Epithelial cell of prostate (primary cell): ENCODE measurements around the gene TDRD15.
"Not testable (repeated sequence)": the region's sequence is repeated elsewhere in the genome, so short reads cannot be mapped to it uniquely, and the experiment has no call there.

ENCODE experiments used
- DNase-seq: peaks from one replicate; pipeline ENCODE4 v3.0.0-alpha.2; 2011; ENCODE audit warnings: low read depth, low spot score
- H3K27ac ChIP-seq: fragments of 450-650 bp; 2 replicates; pipeline ENCODE4 v1.5.1; 2017; ENCODE audit warnings: mild to moderate bottlenecking

TDRD15 gene

DNA sequence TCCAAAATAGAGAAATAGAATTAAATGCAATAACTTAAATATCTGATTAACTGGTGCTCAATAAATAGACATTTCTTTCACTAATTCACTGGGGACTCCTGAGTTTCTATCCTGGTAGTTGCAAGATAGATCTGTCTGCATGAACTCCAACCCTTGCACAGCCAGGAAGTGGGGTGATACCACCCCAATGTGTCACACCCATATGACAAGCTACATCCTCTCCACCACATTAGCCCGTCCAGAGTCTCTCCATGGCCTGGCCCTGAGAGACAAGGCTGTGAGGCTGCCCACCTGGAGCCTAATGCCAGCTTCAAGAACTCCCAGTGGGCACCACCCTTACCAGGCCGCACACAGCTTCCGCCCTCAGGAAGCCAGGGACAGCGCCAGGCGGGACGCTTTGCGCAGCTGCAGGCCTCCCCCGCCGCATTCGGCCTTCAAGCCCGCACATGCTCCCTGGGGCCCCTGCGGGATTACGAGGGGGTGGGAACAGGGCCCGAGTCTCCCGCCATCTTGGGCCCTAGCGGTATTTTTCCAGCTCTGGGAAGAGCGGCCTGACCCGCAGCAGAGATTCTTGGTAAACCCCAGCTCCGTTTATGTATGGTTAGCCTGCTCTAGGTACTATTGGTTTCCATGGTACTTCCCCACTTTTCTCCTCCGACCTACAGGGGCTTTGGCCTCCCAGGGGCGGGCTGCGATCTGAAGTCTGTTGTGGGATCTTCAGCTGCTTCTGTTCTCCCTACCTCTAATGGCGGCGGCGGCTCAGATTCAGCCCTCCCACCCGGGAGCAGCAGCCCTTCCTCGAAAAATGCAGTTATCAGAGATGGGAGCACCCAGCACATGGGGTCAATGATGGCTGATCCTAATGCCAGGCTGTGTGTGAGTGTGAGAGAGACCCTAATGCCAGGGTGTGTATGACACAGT, at the start of gene TDRD15:
Gene TDRD15 (plus strand): TSS at position 496 of the 921 bp plus-strand sequence. CDS start 13,500 bp downstream, outside the sequence.
- no peak for DNase-seq
- H3K27ac ChIP-seq, result no peak within 1 kb of the TSS

DNA sequence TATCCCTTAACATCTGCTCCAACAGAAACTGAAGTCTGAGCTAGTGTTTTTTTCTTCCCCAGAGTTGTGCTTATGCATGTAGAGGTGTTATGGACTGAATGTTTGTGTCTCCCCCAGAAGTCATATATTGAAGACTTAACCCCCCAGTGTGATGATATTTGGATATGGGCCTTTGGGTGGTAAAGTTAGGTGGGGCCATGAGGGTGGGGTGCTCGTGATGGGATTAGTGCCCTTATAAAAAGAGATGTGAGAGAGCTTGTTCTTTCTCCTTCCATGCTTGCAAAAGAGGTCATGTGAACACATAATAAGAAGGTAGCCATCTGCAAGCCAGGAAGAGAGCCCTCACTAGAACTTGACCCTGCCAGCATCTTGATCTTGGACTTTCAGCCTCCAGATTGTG, 45.5 kb upstream of the TDRD15 start:
- H3K27ac ChIP-seq, result no peak overlapping the region
- DNase-seq, result no peak

DNA sequence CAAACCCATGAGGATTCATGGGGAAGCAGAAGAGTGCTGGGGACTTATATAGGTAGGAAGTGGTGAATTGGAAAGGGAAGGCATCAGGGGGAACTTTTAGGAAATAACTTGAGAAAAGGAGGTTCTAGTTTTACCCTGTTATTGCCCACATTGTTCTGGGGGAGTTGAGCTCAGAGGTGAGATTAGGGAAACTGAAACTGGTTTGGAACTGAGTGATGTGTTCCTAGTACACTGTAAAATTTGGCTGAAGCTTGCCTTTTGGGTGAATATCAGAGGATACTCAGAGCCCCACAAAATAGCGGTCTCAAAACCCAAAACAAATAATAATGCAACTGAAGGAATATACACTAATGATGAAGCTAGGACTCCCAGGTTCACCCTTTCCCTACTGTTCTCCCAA, 40.3 kb upstream of the TDRD15 start:
- no peak overlapping the region for H3K27ac ChIP-seq
- no peak for DNase-seq

DNA sequence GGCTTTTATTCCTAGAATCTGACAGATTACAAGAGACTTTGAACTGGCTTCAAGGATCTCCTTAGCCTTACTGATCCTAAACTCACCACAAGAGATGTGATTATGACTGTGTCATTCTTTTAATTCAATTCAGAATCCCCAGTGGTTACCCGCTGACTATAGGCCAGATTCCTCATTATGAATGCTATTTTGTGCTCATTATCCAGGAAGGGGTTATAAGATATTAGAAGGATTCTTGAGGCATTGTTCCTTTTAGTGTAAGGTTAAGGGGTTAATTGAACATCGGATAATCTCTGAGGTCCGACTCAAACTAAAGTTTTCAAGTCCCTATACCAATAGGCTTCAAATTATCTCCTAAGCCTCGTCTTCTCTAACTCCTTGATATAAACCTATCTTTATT, 39.4 kb upstream of the TDRD15 start:
- DNase-seq, result no peak
- no peak overlapping the region for H3K27ac ChIP-seq

DNA sequence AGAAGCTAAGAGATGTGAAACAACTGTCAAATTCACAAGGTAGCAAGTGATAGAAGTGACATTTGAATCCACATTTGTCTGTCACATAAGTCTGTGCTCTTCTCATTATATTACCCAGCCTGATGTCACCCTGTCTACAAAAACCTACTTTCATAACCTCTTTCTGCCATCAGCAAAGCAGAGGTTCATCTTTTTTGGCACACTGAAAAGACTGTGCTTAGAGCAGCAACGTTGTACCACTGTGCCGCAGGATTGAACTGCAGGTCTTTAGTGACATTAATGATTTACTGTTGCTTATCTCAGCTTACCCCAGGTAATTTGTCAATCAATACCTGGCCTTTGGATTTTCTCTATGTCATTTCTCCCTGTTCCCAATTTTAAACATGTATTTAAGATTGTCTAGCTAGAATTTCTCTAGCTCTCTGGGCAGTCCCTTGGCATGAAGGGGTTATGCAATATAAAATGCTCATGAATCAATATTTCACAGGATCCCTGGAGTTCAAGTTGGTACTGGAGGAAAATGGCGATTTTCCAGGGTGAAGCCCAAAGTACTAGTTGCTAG, 31.4 kb upstream of the TDRD15 start:
- no peak for DNase-seq
- H3K27ac ChIP-seq, result no peak overlapping the region

DNA sequence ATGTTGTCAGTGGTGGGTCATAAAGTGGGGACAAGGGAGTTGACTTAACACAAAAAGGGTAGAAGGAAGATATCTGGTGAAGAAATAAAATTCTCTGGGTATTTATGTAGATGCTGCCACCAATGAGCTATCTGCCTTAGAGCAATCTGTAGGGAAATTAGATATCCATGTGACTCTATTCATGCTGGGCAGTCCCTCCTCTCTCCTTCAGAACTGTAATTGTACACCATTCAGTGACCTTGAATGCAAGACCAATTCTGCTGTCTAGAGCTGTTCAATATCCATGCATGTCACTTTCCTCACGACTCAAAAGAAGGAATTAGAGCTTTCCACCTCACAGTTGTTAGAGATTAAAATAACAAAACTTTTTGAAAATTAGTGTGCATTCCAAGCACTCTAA, 28.6 kb upstream of the TDRD15 start:
- H3K27ac ChIP-seq, result no peak overlapping the region
- DNase-seq, result no peak

DNA sequence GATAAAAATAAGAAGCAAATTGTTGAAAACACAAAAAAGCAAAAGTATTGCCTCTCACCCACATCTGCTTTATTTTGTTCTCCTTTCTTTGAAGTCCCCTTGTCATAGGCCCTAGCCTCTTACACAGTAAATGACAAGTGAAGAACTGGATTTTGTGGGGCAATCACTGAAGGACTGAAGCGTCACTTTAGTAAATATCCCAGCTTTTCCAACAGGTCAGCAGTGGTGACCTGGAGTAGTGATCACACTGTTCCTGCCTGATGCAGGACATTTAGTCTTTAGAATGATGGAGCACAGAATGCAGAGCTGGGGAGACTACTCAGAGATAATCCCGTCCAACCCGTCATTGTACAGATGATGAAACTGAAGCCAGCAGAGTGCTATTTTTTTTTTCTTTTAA, 28.1 kb upstream of the TDRD15 start:
- DNase-seq, result no peak
- no peak overlapping the region for H3K27ac ChIP-seq

DNA sequence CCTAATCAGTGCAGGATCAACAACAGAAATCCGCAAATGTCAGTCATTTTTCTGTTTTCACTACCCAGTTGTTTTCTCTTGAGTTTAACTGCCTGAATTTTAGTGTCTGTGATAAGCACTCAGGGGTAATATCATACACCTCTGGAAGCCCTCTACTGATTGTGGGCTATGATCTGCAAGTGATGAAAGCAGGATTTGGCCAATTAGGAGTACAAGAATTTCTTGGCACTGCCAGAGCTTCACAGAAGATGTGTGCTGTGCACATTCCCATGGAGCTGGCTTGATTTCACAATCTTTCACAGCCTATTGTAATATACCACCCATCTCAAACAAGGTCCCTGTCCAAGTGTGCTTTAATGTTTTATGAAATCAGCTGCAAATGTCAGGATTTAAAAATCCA, 27.3 kb upstream of the TDRD15 start:
- DNase-seq, result no peak
- H3K27ac ChIP-seq, result no peak overlapping the region

DNA sequence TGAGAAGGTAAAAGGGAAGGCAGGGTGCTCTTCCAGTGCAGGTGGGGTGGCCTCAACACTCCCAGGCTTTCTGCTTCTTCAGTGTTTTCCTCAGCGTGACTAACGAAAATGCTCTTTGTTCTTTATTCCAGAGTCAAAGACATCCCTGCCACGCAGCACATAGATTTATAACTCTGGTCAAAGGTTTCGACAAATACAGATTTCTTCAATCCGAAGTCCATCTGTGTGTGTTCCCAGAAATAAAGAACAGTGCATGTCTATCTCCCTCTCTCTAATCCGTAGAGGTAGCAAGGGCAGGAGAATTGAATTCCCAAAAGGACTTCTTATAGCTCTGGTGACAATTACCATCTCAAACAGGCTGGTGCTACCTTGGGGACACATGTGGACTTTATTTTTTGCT, 26.4 kb upstream of the TDRD15 start:
- DNase-seq, result no peak
- no peak overlapping the region for H3K27ac ChIP-seq

DNA sequence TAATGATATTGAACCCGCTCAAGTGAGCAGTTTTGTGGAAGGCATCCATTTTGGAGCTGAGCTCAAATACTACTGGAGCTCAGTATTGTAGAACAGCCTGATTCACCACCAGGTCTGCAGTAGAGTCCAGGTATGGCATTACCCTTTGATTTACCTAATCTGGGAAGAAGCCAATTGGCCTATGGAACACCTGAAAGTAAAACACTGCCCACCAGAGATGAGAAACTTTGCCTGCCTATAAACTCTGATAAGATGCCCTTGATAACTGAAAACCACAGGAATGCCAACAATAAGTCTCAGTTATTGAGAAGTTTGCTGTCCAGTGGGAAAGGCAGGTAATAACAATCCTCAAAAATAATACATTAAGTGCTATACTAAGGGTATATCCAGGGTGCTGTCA, 25.5 kb upstream of the TDRD15 start:
- no peak for DNase-seq

DNA sequence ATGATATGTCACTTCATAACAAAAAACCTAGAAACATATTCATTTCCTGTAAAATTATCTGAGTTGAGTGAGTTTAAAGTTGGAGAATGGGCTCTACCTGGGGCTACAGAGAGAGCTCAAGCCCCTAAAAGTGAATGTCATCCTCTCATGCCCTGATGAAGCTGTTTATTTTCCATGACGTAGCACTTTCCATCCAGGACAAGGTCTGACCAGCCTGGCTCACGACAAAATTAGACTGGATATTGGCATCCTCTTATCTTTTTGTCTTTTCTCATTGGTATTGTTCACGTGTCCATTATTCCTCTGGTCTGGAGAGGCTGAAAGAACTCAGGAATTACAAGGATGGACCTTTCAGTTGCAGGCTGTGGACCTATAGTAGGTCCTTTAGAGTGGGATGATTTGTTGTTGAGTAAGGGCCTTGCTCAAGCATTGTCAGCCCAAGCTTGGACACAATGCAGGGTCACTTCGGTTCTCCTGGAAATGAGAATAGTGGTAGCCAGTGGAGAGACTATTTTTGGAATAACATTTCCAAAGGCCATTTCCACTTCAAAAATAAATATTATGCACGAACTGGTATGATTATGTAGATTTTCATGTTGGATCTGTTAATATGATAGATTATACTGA, 24.4 kb upstream of the TDRD15 start:
- H3K27ac ChIP-seq, result no peak overlapping the region
- no peak for DNase-seq

More for the DNA sequence above, 25.5 kb upstream of the TDRD15 start:
- no peak overlapping the region for H3K27ac ChIP-seq

DNA sequence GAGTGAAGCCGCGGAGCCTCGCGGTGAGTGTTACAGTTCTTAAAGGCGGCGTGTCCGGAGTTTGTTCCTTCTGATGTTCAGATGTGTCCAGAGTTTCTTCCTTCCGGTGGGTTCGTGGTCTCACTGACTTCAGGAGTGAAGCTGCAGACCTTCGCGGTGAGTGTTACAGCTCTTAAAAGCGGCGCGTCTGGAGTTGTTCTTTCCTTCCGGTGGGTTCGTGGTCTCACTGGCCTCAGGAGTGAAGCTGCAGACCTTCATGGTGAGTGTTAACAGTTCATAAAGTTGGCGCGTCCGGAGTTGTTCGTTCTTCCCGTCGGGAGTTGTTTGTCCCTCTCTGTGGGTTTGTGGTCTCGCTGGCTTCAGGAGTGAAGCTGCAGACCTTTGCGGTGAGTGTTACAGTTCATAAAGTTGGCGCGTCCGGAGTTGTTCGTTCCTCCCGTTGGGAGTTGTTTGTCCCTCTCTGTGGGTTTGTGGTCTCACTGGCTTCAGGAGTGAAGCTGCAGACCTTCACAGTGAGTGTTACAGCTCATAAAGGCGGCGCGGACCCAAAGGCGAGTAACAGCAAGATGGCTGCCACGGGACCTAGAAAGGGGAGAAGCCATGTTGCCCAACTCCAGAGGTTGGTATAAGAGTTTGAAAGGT, 22.1 kb upstream of the TDRD15 start:
- not testable (repeated sequence) for DNase-seq, H3K27ac ChIP-seq

DNA sequence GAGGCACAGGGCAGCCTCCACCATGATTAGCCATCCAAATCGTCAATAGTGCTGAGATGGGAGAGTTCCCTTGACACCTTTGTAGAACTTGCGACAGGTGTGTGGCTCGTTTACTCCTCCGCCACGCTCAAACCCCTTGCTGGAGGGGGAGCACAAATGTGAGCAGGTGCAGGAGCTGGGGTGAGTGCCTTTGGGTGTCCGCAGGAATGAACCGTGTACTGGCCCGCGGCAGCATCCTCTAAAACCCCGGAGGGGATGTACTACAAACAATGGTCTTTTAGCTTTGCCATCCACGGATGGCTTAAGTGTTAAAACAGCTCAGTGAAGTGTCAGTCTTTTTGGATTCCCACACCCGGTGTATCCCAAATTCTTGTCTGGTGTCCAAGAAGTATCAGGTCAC, 21.4 kb upstream of the TDRD15 start:
- H3K27ac ChIP-seq, result no peak overlapping the region
- DNase-seq, result no peak

DNA sequence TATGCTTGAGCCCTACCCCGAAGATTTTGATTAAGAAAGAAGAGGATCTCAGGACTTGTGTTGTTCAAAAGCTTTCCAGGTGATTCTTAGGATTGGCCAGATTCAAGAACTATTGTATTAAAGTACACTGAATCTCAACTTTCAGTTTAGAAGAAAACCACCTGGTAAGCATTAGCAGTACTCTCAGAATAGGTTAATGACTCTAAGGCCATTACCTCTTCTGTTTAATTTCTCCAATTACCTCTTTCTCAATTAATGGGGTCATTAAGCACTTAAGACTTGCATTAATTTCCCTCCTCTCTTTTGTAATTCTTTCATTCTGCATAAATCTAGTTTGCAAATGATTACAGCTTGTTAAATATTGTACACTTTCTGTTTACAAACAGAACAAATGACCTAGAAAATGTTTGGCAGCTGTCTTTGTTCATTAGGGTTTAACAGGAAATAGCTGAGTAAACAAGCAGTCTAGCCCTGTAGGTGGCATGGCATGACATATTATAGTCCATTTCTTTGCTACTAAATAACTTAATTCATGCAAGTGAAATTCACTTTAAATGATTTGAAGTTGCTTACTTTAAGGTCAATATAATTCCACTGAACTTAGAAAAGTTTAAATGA, 20.4 kb upstream of the TDRD15 start:
- H3K27ac ChIP-seq, result no peak overlapping the region
- no peak for DNase-seq

DNA sequence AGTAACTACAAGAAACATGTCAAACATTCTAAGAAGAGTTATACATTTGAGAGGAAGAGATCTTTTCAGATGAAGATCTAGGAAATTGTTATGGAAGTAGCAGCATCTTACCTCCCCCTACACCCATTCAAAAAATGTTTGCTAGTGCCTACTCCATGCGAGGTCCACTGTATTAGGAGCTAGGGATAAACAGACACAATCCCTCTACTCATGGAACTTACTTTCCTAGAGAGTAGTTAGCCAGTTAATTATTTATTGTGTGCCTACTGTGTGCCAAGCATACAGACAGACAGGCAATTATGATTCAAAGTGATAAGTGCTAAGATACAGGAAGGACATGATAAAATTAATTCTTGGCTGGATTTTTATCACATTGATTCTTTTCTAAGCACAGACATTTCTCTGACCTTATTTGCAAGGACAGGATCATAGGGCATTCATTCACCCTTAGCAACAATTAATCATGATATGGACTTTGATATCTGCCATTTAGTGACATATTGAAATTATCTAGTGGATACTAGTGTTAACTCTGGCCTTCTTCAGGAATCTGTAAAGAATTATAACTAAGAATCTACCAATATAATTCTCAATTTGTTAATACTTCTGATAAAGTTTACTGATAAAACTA, 19.6 kb upstream of the TDRD15 start:
- no peak for DNase-seq
- no peak overlapping the region for H3K27ac ChIP-seq

DNA sequence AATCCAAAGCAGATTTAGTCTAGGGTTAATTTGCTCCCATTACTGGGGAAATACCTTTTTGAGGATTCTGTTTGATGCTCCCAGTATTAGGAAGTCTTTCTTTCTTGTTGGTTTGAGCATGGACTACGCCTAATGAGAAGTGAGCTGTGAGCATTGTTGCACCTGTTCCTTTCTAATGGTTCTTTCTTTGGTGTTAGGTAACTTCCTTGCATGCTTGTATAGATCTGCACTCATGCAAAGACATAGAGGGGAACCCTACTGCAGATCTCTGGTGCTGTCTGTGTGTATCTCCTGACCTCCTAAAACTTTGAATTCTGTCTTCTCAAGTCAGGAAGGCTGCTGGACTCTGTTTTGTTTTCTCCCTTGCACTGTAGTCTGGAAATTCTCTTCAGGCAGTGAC, 12.8 kb upstream of the TDRD15 start:
- no peak for DNase-seq
- no peak overlapping the region for H3K27ac ChIP-seq

DNA sequence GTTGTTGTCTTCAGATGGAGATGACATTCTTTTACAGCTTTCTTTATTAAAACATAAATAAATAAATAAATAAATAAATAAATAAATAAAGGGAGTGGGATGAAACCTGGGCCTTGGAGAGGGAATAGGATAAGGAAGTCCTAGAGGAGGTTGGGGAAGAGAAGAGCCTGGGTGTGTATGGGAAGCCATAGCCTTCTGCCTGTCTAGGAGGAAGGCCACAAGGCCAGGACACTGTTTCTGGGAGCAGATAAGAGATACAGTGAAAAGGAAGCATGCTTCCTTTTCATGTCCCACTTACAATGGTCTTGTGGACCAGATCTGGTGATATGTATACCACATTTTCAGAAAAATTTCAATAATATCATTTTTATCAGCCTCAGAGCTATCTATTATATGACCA, 6.1 kb upstream of the TDRD15 start:
- no peak for DNase-seq
- H3K27ac ChIP-seq, result no peak overlapping the region

DNA sequence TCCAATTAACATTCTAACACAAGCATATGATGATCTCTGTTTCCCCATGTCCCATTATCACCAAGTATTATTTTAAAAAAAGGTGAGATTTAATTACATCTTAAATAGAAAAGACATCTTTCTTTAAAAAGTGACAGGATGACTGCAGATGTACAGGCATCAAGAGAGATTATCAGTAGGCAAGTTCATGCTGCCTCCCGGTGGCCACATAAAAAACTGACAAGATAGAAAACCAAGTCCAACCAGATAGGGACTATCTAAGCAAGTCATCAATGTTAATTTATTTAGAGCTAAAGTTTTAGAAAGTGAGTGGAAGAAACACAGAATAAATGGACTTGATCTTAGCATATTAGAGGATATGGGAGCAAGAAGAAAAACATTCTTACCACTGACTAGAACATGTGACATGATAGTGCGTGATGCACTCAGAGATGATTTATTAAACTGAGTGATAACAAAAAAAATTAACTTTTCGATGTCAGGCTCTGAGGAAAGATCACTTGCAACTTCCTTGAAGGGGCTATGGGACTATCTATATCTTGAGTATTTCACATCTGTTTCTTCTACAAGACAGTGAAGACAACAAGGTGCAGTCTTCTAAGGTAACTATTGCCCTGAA, 5.4 kb upstream of the TDRD15 start:
- H3K27ac ChIP-seq, result no peak overlapping the region
- no peak for DNase-seq

DNA sequence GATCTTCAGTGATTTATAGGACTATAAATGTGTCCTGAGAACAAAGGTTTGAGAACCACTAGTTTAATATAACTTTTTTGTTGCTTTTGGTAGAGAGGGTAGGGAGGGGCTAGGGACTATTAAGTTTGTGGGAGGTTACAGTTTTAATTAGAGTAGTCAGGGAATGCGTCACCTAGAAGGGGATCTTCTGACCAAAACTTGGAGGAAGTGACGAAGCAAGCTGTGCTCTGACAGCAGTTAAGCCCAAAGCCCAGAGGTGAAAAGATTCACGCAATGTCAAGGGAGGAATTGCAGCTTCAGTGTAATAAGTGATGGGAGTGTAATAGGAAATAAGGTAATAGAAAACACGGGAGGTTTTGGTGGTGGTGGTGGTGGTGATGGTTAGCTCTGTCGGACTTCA, 8.1 kb downstream of the TDRD15 start:
- H3K27ac ChIP-seq, result no peak overlapping the region
- no peak for DNase-seq

DNA sequence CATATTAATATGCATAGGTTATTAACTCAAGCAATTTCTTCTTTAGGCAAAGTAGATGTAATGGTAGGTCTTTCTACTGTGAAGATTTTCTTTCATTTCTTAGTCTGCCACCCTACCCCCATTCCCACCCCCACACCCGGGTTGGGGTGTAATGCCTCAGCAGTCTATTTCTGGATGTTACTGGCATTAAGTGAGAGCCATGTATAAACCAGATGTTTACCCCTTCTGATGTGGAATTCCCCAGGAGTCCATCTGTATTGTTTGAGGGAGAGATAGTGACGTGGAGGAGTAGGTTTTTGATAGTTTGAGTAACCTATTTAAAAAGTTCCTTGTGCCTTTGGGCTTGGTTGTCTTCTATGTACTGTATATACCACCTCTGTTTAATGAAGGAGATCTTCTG, 11.8 kb downstream of the TDRD15 start:
- H3K27ac ChIP-seq, result no peak overlapping the region

More for the DNA sequence above, 11.8 kb downstream of the TDRD15 start:
- no peak for DNase-seq
